Psoas muscle (tissue), 8 donors: Measurements from ENCODE around the gene ADAMTSL3. TPM values are rescaled to one million over a fixed set of nuclear protein-coding genes. Genes with fewer than 3 reads are reported as not detected.

Experiments used
- ATAC-seq, 4 donors: fragments of 200-7000 bp; cut with Tn5 transposase; one replicate each; pipeline ENCODE4 v1.9.1; 2020; ENCODE audit warnings: moderate library complexity in 3 of 4, mild to moderate bottlenecking in 2 of 4
- DNase-seq, 2 donors: peaks; one replicate each; pipeline ENCODE4 v3.0.0-alpha.2; 2020
- H3K27ac ChIP-seq: fragments of 200-600 bp; one replicate; pipeline ENCODE4 v1.8.0; 2022
- H3K27me3 ChIP-seq, 3 donors: fragments of 200-600 bp in 1 of 3; one replicate each; pipeline versions ENCODE4 v1.6.1 to v1.8.0; 2013 to 2022; ENCODE audit warnings: low read length in 2 of 3, mild to moderate bottlenecking in 2 of 3, moderate library complexity in 1 of 3; ENCODE audit not compliant: insufficient read depth in 3 of 3
- H3K36me3 ChIP-seq, 2 donors: fragments of 200-600 bp in 1 of 2; one replicate each; pipeline versions ENCODE4 v1.6.1 to v1.8.0; 2013 to 2022; ENCODE audit warnings: low read depth in 1 of 2, mild to moderate bottlenecking in 1 of 2, moderate library complexity in 1 of 2; ENCODE audit not compliant: insufficient read depth in 1 of 2
- H3K4me1 ChIP-seq: fragments of 200-600 bp; one replicate; pipeline ENCODE4 v1.8.0; 2022
- H3K4me3 ChIP-seq: fragments of 200-600 bp; one replicate; pipeline ENCODE4 v1.8.0; 2022; ENCODE audit warnings: mild to moderate bottlenecking
- H3K9me3 ChIP-seq: fragments of 200-600 bp; one replicate; pipeline ENCODE4 v1.8.0; 2022
- CTCF ChIP-seq: fragments of 200-600 bp; IDR thresholded peaks from one replicate; pipeline ENCODE4 v1.8.0; 2022; ENCODE audit warnings: antibody characterized with exemption
- WGBS, 3 donors: extraction: QIAGEN DNeasy Blood & Tissue Kit; methylation state at CpG; one replicate each; pipeline versions ENCODE4 v1.1.6 to v1.1.7; 2013; 5-methylcytosine and 5-hydroxymethylcytosine counted together
- intact Hi-C, 2 donors: fragments of 100-400 bp; cut with DNase I; formaldehyde crosslinking; loops; one replicate each; pipeline versions ENCODE4 v1.11.0 to v1.14.2; 2022
- polyA plus RNA-seq, 3 donors: library from polyadenylated mRNA; stranded (reverse); fragments of 200-250 nt; gene quantifications; one replicate each; pipeline ENCODE4 v1.2.3, GENCODE V29; 2013
- total RNA-seq, 4 donors: library from RNA; stranded (reverse); fragmentation: NEBNext Ultra II Directional in 2 of 4; extraction: Animal tissue kit (Norgen Biotek cat#: 25700) in 2 of 4; gene quantifications; one replicate each; pipeline versions ENCODE4 v1.2.1 to v1.2.4, GENCODE V29; 2021 to 2023
- donor health status: healthy with polysubstance abuse.
- donor health status: DM: no; HTN: no; CAD: no; lungs with moderate emphysema.
- donor health status: Bipolar disorder and iron deficiency.
- donor health status: healthy.
- donor health status: DM: yes; HTN: yes; CAD: no.
- donor health status: DM: no; HTN: no; CAD: no.
- donor health status: DM: no; HTN: no; CAD: no.
- donor health status: DM: yes; HTN: yes; CAD: no.

The ADAMTSL3 gene
- total and polyA plus RNA-seq, 7 donors, result 0.35 to 12.8 (median 2.1) TPM

GRCh38 chr15:83710452-83710851, 56.5 kb downstream of the ADAMTSL3 start:
- TF ChIP-seq CTCF, result no peak
- intact Hi-C loops, result no loop called here
- Histone ChIP-seq H3K4me1 (no peaks in the 10 kb centered on the region), H3K36me3 (no peaks in the 10 kb centered on the region), H3K4me3 (no peak overlapping the region), H3K27ac (no peak overlapping the region), H3K27me3 (no peaks in the 10 kb centered on the region), H3K9me3 (no peaks in the 10 kb centered on the region)
- ATAC-seq (no peak), DNase-seq (no peak)

GRCh38 chr15:83711236-83711635, 57.3 kb downstream of the ADAMTSL3 start:
- no peaks in the 10 kb centered on the region for H3K4me1 ChIP-seq
- WGBS, 3 donors, result 73 to 78% (median 74%) methylated on average over 5 of the region's 5 CpGs

GRCh38 chr15:83713242-83713641, 59.3 kb downstream of the ADAMTSL3 start:
- no peaks in the 10 kb centered on the region for H3K4me1 ChIP-seq
- no peak for TF ChIP-seq CTCF
- no peaks in the 10 kb centered on the region for H3K36me3 ChIP-seq
- ATAC-seq, result no peak
- intact Hi-C loops, result no loop called here
- no peak overlapping the region for H3K4me3 ChIP-seq
- DNase-seq, result no peak
- 74 to 93% (median 93%) methylated on average over 3 of the region's 3 CpGs for WGBS, 3 donors
- no peaks in the 10 kb centered on the region for H3K27me3 ChIP-seq
- H3K9me3 ChIP-seq, result no peaks in the 10 kb centered on the region
- H3K27ac ChIP-seq, result no peak overlapping the region

More at GRCh38 chr15:83711236-83711635, 57.3 kb downstream of the ADAMTSL3 start:
- no peak for DNase-seq
- no peak for TF ChIP-seq CTCF
- no peak for ATAC-seq
- intact Hi-C loops, result no loop called here
- Histone ChIP-seq H3K27ac (no peak overlapping the region), H3K4me3 (no peak overlapping the region), H3K27me3 (no peaks in the 10 kb centered on the region), H3K36me3 (no peaks in the 10 kb centered on the region), H3K9me3 (no peaks in the 10 kb centered on the region)

- H3K4me3 ChIP-seq, result no peak overlapping the region
- DNase-seq, result no peak
- intact Hi-C loops, result no loop called here
- no peak overlapping the region for H3K27ac ChIP-seq
- no peaks in the 10 kb centered on the region for H3K36me3 ChIP-seq
- ATAC-seq, result peak in 1 of 4 donors; percentile 35
- no peaks in the 10 kb centered on the region for H3K27me3 ChIP-seq
- no peaks in the 10 kb centered on the region for H3K9me3 ChIP-seq
- no peak for TF ChIP-seq CTCF
- H3K4me1 ChIP-seq, result no peaks in the 10 kb centered on the region
Measured at GRCh38 chr15:83714939-83715628, 61.2 kb downstream of the ADAMTSL3 start.

GRCh38 chr15:83716605-83717004, 62.7 kb downstream of the ADAMTSL3 start:
- WGBS, 3 donors, result 46 to 59% (median 55%) methylated on average over 3 of the region's 3 CpGs
- no peak overlapping the region for H3K4me3 ChIP-seq
- no peaks in the 10 kb centered on the region for H3K36me3 ChIP-seq
- no peak for DNase-seq
- intact Hi-C loops, result no loop called here
- H3K27ac ChIP-seq, result no peak overlapping the region
- no peaks in the 10 kb centered on the region for H3K27me3 ChIP-seq
- H3K9me3 ChIP-seq, result no peaks in the 10 kb centered on the region
- no peak for ATAC-seq
- H3K4me1 ChIP-seq, result no peaks in the 10 kb centered on the region
- no peak for TF ChIP-seq CTCF
